OCI-LY7 (cell line): ENCODE results near the gene FGFBP2.

Experiments used
- CTCF ChIP-seq: fragments of 200-600 bp; sonication (generic); conservative IDR thresholded peaks from 2 replicates; pipeline ENCODE4 v1.5.1; 2014; ENCODE audit warnings: mild to moderate bottlenecking, antibody characterized with exemption, low read length, moderate library complexity, mixed read lengths
- EZH2phosphoT487 ChIP-seq: fragments of 200-600 bp; sonication (generic); IDR thresholded peaks from 2 replicates; pipeline ENCODE4 v1.6.1; 2018; ENCODE audit warnings: low read depth, borderline replicate concordance, mild to moderate bottlenecking, mixed run types, antibody characterized with exemption, low read length, moderate library complexity, mixed read lengths

- no peak for TF ChIP-seq CTCF
- no peak for TF ChIP-seq EZH2phosphoT487
Measured at GRCh38 chr4:15958562-15958961, 4.4 kb downstream of the FGFBP2 start.
